AG10803 (cell line): ENCODE data around the gene UBE2A.

Experiments
- DNase-seq: peaks from one replicate; pipeline ENCODE4 v3.0.0; 2010; ENCODE audit warnings: low read depth
- H3K4me3 ChIP-seq: 2 replicates; pipeline ENCODE4 v1.5.1; 2011; ENCODE audit warnings: mild to moderate bottlenecking, low read length, control low read depth
- TF ChIP-seq, protein P1 (sequence below): conservative IDR thresholded peaks from 2 replicates; pipeline ENCODE4 v1.5.1; 2011; ENCODE audit warnings: mild to moderate bottlenecking, low read length, control low read depth, inconsistent platforms

UBE2A gene

DNA sequence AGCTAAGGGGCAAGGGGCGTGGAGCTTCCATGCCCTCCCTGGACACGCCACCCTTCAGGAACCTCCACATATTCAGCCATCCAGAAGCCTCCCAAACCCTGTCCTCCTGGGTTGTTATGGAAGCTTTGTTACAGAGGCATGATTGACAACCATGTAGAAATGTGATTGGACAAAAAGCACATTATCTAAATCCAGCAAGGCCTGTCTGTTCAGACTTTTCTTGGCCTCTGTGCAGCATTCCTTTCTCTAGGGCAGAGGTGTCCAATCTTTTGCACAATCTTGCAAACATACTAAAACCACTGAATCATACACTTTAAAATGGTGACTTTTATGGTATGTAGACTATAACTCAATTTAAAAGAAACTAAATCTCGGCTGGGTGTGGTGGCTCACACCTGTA is 21.9 kb upstream of the UBE2A start:
- peak; percentile 61 for DNase-seq
- H3K4me3 ChIP-seq = no peak overlapping the region
- TF ChIP-seq, protein P1, sequence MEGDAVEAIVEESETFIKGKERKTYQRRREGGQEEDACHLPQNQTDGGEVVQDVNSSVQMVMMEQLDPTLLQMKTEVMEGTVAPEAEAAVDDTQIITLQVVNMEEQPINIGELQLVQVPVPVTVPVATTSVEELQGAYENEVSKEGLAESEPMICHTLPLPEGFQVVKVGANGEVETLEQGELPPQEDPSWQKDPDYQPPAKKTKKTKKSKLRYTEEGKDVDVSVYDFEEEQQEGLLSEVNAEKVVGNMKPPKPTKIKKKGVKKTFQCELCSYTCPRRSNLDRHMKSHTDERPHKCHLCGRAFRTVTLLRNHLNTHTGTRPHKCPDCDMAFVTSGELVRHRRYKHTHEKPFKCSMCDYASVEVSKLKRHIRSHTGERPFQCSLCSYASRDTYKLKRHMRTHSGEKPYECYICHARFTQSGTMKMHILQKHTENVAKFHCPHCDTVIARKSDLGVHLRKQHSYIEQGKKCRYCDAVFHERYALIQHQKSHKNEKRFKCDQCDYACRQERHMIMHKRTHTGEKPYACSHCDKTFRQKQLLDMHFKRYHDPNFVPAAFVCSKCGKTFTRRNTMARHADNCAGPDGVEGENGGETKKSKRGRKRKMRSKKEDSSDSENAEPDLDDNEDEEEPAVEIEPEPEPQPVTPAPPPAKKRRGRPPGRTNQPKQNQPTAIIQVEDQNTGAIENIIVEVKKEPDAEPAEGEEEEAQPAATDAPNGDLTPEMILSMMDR = no peak

DNA sequence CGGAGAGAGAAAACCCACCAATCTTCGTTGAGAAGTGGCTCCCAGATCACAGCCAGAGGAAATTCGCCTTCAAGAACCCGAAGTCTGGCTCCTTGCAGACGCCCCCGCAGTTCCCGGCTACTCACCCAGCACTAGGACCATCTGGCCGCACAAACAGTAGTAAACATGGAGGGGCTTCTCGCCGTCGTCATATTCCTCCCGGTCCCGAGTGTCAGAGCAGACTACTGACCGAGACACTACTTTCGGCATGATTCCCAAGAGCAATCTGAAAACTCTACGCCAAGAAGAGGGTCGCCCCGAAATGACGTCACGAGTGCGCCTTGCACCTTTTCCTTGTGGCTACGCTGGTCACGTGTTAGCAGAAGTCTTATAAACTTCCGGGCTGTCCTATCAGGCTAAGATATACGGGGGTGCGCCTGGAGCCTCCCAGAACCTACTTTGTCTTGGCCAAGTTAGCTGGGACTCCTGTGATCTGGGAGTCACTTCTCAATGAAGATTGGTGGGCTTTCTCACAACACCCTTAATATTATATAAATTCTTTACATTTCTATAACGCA is 9.2 kb upstream of the UBE2A start, which contains the start of gene STEEP1:
Gene STEEP1, minus strand, starts transcription at position 303 of the 557 bp plus-strand sequence. Its CDS starts 54 bp downstream, at position 249.
- peak; percentile 91 for DNase-seq
- peak within 1 kb of the TSS; percentile 68 for H3K4me3 ChIP-seq
- TF ChIP-seq, protein P1 = no peak

DNA sequence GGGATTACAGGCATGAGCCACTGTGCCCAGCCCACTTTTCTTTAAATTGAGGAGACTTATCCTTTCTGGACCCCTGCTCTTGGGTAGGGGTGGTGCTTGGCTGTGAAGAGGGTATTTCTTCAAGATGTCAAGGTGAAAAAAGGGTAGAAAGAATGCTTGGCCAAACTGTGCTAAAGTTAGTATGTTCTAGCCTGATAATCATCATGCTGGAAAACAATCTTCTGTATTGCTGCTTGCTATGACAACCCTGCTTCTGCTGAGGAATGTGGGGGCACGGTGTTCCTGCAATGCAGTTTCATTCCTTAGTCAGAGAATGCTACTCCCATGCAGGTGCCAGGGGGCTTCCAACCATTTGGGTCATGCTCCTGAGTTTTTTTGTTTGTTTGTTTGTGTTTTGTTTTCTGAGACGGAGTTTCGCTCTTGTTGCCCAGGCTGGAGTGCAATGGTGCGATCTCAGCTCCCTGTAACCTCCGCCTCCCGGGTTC is 4.0 kb upstream of the UBE2A start:
- DNase-seq = no peak
- TF ChIP-seq, protein P1 = no peak
- H3K4me3 ChIP-seq = no peak overlapping the region

DNA sequence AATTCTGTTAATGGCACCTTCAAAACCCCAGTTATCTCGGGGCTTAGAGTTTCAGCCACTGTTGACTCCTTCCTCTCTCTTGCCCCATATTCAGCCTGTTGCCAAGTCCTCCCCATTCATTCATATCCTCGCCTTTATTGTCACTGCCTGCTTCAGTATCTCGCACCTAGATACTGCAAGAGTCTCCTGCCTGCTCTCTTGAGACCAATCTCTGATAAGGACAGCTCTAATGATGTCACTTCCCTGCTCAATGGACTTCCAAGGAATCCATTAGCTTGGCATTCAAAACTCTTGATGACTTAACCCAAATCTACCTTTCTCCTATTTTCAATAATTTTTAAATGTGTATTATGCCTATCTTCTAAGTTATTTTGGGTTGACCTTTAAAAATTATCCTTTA is 1.1 kb upstream of the UBE2A start:
- DNase-seq = no peak
- H3K4me3 ChIP-seq = peak overlapping the region; percentile 71
- TF ChIP-seq, protein P1 = no peak

DNA sequence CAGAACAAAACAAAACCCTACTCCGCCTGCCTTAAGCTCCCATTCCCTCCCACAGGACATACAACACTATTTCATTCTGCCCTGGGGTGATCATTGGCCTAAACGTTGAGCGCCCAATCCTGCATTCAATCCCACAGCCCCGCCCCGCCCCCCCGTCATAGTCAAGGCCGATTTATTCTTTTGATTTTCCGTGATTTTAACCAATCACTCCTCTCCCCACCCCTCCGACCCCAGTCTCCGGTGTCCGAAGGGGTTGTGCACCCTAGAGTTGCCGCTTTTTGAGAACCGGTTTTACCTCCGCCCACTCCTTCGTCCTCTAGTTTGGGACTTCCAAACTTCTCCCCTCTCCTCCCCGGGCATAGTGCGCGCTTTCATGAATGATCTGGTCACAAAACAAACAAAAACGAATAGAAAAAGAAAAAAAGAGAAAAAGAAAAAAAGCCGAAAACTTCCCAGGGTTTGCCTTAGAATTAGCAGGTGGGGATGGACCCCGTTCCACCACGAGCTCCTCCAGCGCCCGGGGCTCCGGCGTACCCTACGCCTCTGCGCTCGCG is 446 bp upstream of the UBE2A start:
- peak; percentile 38 for DNase-seq
- peak overlapping the region; percentile 71 for H3K4me3 ChIP-seq
- TF ChIP-seq, protein P1 = no peak

DNA sequence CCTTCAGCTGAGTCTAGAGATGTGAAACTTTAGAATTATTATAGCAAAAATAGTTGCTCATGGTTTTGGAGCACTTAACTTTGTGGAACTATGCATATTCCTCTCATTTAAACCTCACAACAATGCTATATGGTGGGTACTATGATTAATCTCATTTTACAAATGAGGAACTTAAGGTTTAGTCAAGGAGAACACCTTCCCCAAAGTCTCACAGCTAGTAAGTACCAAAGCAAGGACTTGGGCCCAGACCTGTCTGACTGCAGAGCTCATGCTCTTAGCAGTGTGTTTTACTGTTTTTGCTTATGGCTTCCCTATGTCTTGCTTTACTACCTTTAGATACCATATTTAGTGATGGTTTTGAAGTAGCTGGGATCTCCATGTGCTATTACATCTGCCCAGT is 5.1 kb downstream of the UBE2A start:
- DNase-seq = no peak
- TF ChIP-seq, protein P1 = no peak
- no peak overlapping the region for H3K4me3 ChIP-seq

DNA sequence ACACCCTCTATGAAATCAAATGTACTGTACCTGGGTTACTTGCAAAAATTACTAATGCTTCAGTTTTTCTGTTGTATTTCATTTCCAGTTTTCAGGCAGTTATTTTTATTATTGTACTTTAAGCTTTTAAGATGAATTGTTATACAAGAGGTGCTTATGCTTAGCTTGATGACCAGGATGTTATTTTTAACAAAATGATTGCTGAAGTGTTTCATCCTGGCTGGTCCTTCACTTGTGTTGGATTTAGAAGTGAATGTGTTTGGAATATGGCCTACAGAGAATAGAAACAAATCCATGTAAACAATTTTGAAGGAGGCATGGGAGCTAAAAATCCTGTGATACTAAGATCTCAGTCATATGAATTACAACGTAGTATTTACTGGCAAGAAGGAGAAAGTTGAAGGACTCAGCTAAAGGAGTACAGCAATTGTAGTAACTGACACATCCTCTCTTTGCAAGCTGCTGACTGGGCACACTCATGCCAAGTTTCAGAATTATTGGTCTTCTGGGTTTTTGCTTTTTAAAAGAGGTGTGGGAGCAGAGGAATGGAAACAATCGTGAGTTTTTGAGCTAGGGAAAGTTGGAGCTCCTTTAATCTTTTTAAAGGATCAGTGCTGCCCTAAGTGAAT is 9.2 kb downstream of the UBE2A start:
- H3K4me3 ChIP-seq = no peak overlapping the region
- DNase-seq = no peak
- TF ChIP-seq, protein P1 = no peak
